Thymus (tissue), 11 donors: ENCODE data around the gene SSH3. TPM values are rescaled to one million over a fixed set of nuclear protein-coding genes. Genes with fewer than 3 reads are reported as not detected.

Experiments used
- DNase-seq, 9 donors: peaks; one replicate each; pipeline ENCODE4 v3.0.0-alpha.2; 2013; ENCODE audit warnings: low spot score in 9 of 9, low read depth in 6 of 9, missing footprints in 1 of 9
- H3K27ac ChIP-seq, 2 donors: one replicate each; pipeline ENCODE4 v1.5.1; 2013; ENCODE audit warnings: control low read depth in 1 of 2, low read depth in 1 of 2, low read length in 1 of 2, mild to moderate bottlenecking in 1 of 2, moderate library complexity in 1 of 2
- H3K27me3 ChIP-seq, 2 donors: one replicate each; pipeline ENCODE4 v1.5.1; 2013; ENCODE audit warnings: low read length in 1 of 2; ENCODE audit not compliant: control insufficient read depth in 2 of 2, insufficient read depth in 1 of 2
- H3K36me3 ChIP-seq, 2 donors: one replicate each; pipeline ENCODE4 v1.5.1; 2013; ENCODE audit warnings: low read length in 1 of 2, mild to moderate bottlenecking in 1 of 2, moderate library complexity in 1 of 2; ENCODE audit not compliant: control insufficient read depth in 2 of 2, insufficient read depth in 2 of 2
- H3K4me1 ChIP-seq, 2 donors: one replicate each; pipeline ENCODE4 v1.5.1; 2013; ENCODE audit warnings: low read length in 2 of 2; ENCODE audit not compliant: control insufficient read depth in 2 of 2, insufficient read depth in 2 of 2
- H3K4me3 ChIP-seq, 2 donors: one replicate each; pipeline ENCODE4 v1.5.1; 2013; ENCODE audit warnings: low read length in 2 of 2, control low read depth in 1 of 2, mild to moderate bottlenecking in 1 of 2
- H3K9me3 ChIP-seq, 2 donors: one replicate each; pipeline ENCODE4 v1.5.1; 2013; ENCODE audit warnings: low read length in 1 of 2, mild to moderate bottlenecking in 1 of 2; ENCODE audit not compliant: control insufficient read depth in 2 of 2, insufficient read depth in 1 of 2
- WGBS: extraction: QIAGEN DNeasy Blood & Tissue Kit; methylation state at CpG from one replicate; pipeline ENCODE4 v1.1.7; 2013; 5-methylcytosine and 5-hydroxymethylcytosine counted together
- polyA plus RNA-seq: library from polyadenylated mRNA; stranded (reverse); fragments of 200-250 nt; gene quantifications from one replicate; pipeline ENCODE4 v1.2.3, GENCODE V29; 2013
- total RNA-seq: library from RNA; stranded (reverse); fragments of 120-200 nt; gene quantifications from one replicate; pipeline ENCODE4 v1.2.4, GENCODE V29; 2013
- donor health status: healthy.

The SSH3 gene
- total and polyA plus RNA-seq, 2 donors = 1.8 to 11.8 TPM

DNA sequence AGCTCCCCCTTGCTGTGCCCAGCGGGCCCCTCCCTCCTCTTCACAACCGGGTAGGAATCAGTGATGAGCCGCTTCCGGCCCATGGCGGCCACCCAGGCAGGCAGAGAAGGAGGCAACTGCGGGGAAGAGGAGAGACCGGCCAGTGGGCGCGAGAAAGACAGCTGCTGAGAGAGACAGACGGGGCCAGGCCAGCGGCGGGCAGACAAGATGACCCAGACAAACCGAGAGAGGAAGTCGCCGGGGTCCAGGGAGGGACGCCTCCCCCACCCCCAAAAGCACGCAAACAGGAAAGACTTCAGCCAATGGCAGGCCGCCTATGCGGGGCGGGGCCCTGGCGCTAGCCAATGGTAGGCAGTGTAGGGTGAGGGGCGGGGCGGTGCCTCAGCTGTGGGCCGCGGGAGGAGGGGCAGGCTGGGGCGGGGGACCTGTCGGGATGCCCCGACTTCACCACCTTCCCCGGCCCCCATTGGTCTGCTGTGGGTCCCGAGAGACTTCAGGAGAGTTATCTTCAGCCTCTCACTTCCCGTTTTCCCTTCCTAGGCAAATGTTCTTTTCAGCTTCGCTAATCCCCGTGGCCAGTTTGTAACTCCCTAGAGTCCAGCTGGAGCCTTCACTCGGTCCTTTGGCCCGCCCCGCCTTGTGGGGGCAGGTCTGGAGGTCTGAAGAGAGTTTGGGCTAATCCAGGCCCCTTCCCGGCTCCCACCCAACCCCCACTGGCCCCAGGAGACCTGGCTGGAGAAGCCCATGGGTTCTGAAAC lies 50.2 kb downstream of the SSH3 start, which contains the start of gene POLD4:
Gene POLD4, minus strand, starts transcription at position 230 of the 758 bp plus-strand sequence. Its CDS starts 147 bp downstream, at position 83.
- H3K36me3 ChIP-seq = no peaks in the 10 kb centered on the region
- H3K4me1 ChIP-seq = peaks cover 14 to 62% of the 10 kb centered on the region in 2 donors
- peak; percentile 81 to 97 (median 92) for DNase-seq
- H3K9me3 ChIP-seq = no peaks in the 10 kb centered on the region
- peak within 1 kb of the TSS; percentile 98 to 99 for H3K27ac ChIP-seq
- WGBS = 2% methylated on average over 37 of the region's 37 CpGs
- H3K27me3 ChIP-seq = no peaks in the 10 kb centered on the region
- peak within 1 kb of the TSS; percentile 91 to 95 for H3K4me3 ChIP-seq

DNA sequence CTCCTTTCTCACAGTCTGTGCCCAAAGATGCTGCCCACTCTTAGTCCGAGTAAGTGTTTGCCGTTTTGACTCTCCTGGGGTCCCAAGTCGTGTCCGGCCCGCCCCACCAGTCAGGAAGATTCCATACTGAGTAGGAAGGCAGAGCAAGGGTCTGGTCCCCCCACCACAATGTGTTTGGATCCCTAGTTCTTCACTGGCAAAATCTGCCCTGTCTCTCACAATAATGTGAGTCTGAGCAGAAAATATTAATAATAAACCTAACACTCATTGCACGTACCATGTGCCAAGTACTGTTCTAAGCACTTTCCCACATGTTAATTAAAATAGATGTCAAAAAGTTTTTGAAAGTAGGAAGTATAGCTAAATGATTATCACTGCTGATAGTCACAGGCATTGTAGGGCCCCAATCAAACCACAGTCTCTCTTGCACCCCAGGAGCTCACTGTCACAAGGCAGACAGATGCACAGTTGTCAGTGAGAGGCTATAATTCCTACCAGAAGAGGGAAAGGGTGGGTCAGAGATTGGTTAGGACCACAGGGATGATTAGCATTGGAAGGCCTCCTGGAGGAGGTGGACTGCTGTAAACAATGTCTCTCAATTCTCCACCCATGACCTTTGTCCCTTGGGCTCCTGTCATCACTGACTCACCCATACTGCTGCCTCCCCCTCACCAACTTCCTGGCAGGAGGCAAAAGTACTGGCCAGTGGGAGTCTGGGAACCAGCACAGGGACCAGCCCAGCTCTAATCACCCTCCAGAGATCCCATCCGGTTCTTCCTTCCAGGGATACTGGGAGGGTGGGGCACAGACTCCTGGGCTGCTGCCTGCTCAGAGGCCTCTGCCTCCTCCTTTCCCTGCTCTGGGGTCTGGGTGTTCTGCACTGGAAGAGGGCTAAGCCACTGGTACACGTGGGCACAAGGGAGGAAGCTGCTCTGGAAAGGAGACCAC lies 51.0 kb downstream of the SSH3 start:
- H3K4me1 ChIP-seq = peaks cover 14 to 62% of the 10 kb centered on the region in 2 donors
- WGBS = 78% methylated on average over 8 of the region's 8 CpGs
- no peaks in the 10 kb centered on the region for H3K27me3 ChIP-seq
- no peaks in the 10 kb centered on the region for H3K9me3 ChIP-seq
- peak overlapping the region; percentile 98 to 99 for H3K27ac ChIP-seq
- H3K36me3 ChIP-seq = no peaks in the 10 kb centered on the region
- H3K4me3 ChIP-seq = peak overlapping the region; percentile 91 to 95
- no peak for DNase-seq

- Histone ChIP-seq H3K27ac (peak overlapping the region; percentile 6 to 98), H3K9me3 (no peaks in the 10 kb centered on the region), H3K36me3 (no peaks in the 10 kb centered on the region), H3K4me1 (peaks cover 14 to 62% of the 10 kb centered on the region in 2 donors), H3K4me3 (no peak overlapping the region), H3K27me3 (no peaks in the 10 kb centered on the region)
- DNase-seq = no peak
- 97% methylated on average over 11 of the region's 11 CpGs for WGBS
These were observed 51.9 kb downstream of the SSH3 start for GRCh38 chr11:67355023-67355793.

DNA sequence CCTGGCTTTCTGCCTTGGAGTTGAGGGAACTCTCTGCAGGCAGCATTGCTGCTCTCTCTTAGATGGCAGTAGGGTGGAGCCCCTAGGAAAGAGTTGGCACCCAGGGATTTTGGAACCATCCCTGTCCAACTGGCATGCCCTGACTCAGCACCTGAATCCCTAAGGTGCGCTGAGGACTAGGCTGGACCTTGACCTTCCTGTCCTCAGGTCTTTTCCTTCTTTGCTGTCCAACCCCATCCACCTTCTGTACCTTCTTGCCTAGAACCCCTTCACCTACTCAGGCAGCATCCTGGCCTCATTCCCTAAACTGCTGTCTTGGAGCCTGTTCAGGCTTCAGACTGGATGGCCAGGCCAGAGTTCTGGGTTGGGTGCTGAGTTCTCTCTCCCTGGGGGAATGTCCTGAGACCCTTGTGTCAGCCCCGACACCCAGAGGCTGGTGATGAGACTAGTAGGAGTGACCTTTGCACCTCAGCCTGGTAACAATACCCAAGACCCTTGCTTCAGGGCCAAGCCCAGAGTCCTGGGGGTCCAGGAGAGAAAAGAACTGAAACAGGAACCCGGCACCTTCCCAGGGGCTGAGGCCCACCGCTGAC lies 52.6 kb downstream of the SSH3 start:
- no peak for DNase-seq
- no peak overlapping the region for H3K4me3 ChIP-seq
- no peaks in the 10 kb centered on the region for H3K36me3 ChIP-seq
- no peaks in the 10 kb centered on the region for H3K9me3 ChIP-seq
- H3K27ac ChIP-seq = peak overlapping the region in 1 of 2 donors; percentile 70
- H3K27me3 ChIP-seq = no peaks in the 10 kb centered on the region
- WGBS = 79% methylated on average over 4 of the region's 4 CpGs
- H3K4me1 ChIP-seq = peaks cover 14 to 62% of the 10 kb centered on the region in 2 donors

- Histone ChIP-seq H3K4me3 (peak overlapping the region in 1 of 2 donors; percentile 16), H3K36me3 (no peaks in the 10 kb centered on the region), H3K27ac (peak overlapping the region in 1 of 2 donors; percentile 70), H3K4me1 (peaks cover 14 to 58% of the 10 kb centered on the region in 2 donors), H3K9me3 (no peaks in the 10 kb centered on the region), H3K27me3 (no peaks in the 10 kb centered on the region)
- WGBS = 67% methylated on average over 4 of the region's 4 CpGs
- peak in 3 of 9 donors; percentile 51 to 73 (median 58) for DNase-seq
These were observed 53.1 kb downstream of the SSH3 start for GRCh38 chr11:67356387-67356863.

DNA sequence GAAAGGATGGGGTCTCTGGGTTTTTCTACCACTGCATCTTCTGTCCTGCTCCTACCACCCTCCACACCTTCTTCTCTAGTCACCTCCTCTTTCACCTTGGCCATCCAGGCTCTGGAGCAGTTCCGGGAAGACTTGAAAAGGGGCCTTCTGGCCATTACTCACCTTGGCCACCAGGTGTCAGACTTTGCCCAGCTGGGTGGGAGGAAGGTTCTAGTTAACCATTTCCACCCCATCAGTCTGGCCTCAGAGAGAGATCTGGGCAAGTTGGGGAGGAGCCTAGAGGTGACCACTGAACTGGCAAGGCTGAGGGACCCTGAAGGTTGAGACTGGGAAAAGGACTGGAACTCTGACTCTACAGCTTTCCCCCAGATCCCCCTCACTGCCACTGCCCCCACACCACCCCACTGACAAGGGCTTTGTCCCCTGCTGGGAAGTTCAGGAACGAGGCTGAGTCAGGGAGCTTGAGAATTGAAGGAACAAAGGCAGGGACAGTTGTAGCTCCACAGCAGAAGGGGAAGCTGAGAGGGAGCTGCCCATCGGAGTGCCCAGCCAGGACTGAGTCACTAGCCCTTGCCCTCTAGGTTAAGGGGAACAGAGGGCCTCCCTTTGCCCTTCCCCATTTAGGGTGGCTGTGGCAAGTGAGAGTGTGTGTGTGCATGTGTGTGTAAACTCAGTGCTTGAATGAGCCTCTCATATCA lies 53.7 kb downstream of the SSH3 start:
- peak in 8 of 9 donors; percentile 57 to 81 (median 66) for DNase-seq

DNA sequence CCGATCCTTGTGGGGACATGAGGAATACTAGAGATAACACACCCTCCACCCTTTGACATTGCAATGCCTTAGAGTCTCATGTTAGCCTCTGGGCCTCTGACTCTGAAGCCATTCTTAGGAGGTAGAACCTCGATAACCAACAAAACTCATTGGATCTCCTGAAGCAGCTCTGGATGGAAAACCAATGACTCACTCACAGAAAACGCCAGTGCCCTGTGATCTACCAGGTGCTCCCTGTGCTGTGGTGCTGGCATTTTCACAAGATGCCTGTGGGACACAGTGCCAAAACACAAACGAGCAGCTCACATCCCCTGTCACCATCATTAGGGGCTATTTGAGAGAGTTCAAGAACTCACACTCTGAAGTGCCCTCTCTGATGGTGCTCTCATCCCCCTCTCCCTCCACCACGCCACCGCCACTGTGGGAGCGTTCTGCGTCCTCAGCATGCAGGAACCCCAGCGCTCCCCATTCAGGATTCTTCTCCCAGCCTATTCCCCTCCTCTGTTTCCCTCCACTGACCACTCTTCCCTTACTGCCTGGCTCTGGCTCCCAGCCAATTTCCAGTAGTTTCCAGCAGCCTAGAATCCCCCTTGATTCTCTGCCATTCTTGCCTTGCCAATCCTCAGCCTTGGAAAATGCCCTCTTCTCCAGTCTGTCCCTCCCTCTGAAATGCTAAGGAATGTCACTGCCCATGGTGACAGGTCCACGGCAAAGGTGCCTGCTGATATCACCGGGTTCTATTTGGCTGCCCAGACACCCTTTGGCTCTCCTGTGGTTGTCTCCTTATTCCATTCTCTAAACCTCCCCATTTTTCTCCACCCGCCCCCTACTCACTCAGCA lies 54.7 kb downstream of the SSH3 start:
- no peak overlapping the region for H3K27ac ChIP-seq
- H3K27me3 ChIP-seq = no peaks in the 10 kb centered on the region
- no peaks in the 10 kb centered on the region for H3K36me3 ChIP-seq
- H3K4me3 ChIP-seq = no peak overlapping the region
- DNase-seq = no peak
- H3K9me3 ChIP-seq = no peaks in the 10 kb centered on the region
- 95% methylated on average over 12 of the region's 12 CpGs for WGBS
- H3K4me1 ChIP-seq = peaks cover 9 to 42% of the 10 kb centered on the region in 2 donors

More for the DNA sequence above, 53.7 kb downstream of the SSH3 start:
- Histone ChIP-seq H3K4me3 (peak overlapping the region in 1 of 2 donors; percentile 16), H3K36me3 (no peaks in the 10 kb centered on the region), H3K4me1 (peaks cover 14 to 52% of the 10 kb centered on the region in 2 donors), H3K27me3 (no peaks in the 10 kb centered on the region), H3K27ac (peak overlapping the region in 1 of 2 donors; percentile 70), H3K9me3 (no peaks in the 10 kb centered on the region)
- WGBS = 56% methylated on average over 3 of the region's 3 CpGs
